ENCODE results near the gene STX1A.

STX1A gene

DNA sequence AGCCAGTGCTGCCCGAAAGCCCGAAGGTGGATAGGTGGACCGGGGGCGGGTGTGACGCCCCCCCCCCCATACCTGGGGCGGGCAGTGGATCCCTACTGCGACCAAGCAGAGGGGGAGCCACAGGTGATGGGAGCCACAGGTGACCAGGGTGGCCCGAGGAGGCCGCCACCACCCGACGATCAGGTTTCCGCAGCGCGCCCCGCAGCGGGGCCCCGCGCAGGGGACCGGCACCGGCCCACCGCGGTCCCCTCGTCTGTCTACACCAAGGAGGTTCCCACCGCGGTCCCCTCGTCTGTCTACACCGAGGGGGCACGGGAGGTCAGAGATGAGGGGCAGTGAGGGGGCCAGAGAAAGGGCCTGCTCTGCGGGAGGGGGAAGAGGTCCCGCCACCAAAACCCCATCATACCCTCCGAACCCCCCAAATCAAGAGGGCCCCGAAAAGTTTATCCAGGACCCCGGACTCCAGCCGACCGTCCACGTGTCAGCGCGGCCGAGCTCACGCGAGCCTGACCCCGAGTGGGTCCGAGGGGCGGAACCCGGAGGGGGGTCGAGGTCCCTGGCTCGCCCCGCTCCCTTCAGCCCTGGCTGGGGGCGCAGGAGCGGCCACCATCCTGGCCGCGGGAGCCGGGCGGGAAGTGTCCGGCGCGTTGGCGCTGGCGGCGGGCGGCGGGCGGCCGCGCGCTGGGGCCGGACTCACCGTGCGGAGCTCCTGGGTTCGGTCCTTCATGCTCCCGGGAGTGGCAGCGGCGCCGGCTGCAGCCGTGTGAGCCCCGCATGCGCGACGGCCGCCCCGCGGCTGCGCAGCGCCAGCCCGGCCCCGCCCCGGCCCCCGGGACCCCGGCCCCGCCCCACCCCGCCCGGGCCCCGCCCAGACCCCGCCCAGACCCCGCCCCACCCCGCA lies at the start of gene STX1A:
Gene STX1A, minus strand, starts transcription at position 765 of the 901 bp plus-strand sequence. Its CDS starts 38 bp downstream, at position 727.
- DNase-seq (ENCODE audit: low spot score) = peak; percentile 93

DNA sequence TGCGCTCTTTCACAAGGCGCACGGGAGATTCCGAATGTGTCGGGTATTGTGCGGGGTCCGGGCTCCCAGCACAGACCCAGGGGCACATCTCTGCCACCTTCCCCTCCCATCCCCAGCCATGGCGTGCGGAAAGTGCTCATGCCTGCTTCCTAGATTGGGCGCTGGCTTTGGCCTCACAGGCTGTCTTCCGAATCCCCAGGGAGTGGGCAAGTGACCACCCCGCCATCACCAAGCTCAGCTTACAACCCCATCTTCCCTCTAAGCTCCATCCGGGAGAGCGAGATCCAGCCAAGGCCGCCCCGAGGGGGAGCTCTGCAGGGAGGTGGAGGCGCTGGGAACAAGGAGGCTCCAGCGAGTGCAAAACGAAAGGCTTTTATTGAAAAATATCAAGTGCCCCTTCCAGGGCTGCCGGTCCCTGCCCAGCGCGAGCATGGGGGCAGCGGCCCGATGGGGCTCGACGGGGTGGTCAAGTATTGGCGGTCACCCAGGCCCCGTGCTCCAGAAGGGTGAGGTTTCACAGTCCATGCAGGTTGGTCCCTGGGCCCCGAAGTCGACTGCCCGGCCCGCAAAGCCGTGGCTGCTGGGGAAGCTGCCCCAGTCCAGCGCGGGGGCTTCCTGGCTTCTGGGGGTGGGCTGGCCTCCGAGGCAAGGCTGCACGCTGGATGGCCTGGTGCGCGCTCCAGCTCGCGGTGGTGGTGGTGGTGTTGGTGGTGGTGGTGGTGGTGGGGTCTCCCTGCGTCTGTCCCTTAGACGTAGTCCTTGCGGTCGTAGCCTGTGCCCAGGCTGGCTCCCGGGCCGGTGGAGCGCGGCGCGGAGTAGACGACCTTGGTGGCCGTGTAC lies 49.4 kb upstream of the STX1A start:
- no peak for DNase-seq (ENCODE audit: low spot score)

DNA sequence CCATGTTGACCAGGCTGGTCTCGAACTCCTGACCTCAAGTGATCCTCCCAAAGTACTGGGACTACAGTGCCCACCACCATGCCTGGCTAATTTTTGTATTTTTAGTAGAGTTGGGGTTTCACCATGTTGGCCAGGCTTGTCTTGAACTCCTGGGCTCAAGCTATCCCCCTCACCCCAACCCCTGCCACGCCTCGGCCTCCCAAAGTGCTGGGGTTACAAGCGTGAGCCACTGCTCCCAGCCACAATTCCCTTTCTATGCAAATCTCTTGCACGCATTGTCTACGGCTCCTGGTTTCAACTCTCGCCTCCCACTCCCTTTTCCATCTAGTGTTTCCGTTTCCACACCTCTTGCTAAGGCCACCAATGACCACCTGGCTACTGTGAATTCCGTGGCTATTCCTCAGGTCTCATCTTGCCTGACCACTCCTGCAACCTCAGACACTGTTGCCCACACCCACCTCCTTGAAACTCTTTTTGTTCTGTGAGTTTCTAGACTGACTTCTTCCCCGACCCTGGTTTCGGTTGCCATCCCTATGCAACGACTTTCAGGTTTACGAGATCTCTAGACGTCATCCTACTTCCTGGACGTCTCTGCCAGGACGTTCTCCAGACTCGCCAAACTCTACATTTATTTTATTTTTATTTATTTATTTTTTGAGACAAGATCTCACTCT lies 47.2 kb upstream of the STX1A start:
- no peak for DNase-seq (ENCODE audit: low spot score)

DNA sequence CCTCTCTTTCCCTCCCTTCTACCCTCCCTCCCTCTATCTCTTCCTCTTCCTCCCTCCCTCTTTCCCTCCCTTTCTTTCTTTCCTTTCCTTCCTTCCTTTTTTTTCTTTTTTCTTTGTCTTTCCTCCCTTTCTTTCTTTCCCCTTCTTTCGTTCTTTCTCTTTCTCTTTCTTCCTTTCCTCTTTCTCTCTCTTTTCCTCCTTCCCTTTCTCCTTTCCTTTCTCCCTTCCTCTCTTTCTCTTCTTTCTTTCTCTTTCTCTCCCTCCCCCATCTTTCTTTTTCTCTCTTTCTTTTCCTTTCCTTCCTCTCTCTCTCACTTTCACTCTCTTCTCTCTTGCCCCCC lies 43.2 kb upstream of the STX1A start:
- no peak for DNase-seq (ENCODE audit: low spot score)

- DNase-seq (ENCODE audit: low spot score) = no peak
Measured at GRCh38 chr7:73761854-73762658, 42.6 kb upstream of the STX1A start.

DNA sequence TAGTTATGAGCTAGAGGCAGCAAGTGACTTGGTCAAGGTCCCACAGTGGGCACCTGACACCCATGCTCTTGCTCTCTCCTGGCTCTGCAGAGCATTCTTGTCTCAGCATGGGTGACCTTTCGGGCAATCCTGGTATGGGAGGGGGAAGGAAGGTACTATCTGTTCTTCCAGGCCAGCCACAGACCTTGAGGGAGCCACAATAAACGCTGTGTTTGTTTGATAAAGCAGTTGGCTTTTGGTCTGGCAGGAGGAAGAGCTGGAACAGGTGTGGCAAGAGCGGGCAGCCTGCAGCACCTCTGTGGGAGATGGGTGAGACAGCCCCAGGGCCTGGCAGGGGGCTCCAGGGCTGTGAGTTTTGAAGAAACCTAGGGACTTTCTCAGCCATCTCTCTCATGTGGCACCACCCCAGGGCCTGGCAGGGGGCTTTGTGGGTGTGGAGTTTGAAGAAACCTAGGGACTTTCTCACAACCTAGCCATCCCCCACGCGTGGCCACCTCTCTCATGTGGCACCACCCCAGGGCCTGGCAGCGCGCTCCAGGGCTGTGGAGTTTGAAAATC lies 39.2 kb upstream of the STX1A start:
- DNase-seq (ENCODE audit: low spot score) = no peak

DNA sequence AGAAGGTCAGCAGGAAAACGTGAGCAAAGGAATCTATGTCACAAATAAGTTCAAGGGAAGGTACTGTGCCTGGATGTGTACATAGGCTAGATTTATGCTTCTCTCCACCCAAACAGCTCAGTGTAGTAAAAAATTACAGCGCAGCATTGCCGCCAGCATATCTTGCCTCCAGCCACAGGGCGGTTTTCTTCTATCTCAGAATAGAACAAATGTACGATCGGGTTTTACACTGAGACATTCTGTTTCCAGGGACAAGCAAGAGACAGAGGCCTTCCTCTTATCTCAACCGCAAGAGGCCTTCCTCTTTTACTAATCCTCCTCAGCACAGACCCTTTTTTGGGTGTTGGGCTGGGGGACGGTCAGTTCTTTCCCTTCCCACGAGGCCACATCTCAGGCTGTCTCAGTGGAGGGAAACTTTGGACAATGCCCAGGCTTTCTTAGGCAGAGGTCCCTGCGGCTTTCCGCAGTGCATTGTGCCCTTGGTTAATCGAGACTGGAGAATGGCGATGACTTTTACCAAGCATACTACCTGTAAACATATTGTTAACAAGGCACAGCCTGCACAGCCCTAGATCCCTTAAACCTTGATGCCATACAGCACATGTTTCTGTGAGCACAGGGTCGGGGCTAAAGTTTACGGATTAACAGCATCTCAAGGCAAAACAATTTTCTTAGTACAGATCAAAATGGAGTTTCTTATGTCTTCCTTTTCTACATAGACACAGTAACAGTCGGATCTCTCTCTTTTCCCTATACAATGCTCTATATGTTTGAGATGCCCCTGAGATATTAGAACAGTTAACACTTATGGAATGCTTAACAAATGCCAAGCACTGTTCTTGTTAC lies 30.7 kb upstream of the STX1A start:
- no peak for DNase-seq (ENCODE audit: low spot score)

- no peak for DNase-seq (ENCODE audit: low spot score)
Measured at GRCh38 chr7:73746378-73746777, 26.9 kb upstream of the STX1A start.

DNA sequence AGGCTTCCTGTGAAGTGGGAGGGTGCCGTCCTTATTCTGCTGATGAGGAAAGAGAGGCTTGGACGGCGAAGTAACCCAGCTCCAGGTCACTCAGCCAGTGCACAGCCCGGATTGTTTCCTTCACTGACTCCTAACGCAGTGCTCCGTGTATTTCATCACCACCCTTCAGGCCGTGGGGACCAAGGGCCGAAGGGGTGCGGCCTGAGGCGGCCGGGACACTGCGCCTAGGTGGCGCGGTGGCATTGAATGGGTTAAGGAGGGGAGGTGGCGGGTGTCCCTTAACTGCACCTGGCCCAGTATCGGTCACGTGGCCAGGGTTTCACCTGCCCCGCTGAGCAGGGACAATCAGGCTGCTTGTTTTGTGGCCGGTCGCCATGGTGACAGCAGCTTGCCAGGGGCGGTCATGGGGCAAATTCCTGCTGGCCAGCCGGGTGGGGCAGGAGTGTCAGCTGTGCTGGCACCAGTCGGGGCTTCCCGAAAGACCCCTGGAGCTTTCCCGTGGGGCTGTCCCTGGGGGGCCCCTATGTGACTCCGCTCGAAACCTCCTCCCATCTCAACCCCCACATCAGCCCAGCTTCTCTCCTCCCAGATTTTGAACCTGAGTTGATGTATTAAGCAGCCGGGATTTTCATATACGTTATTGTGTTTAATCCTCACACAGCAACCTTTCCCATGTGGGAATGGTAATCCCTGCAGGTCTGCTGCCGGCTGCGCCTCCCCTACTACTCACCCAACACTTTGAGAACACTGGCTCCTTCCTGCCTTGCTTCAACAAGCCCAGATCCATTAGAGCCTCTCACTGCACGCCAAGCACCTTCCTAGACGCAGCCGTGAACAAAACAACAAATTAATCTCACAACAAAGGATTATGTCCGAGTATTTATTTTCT lies 23.5 kb upstream of the STX1A start:
- DNase-seq (ENCODE audit: low spot score) = no peak

DNA sequence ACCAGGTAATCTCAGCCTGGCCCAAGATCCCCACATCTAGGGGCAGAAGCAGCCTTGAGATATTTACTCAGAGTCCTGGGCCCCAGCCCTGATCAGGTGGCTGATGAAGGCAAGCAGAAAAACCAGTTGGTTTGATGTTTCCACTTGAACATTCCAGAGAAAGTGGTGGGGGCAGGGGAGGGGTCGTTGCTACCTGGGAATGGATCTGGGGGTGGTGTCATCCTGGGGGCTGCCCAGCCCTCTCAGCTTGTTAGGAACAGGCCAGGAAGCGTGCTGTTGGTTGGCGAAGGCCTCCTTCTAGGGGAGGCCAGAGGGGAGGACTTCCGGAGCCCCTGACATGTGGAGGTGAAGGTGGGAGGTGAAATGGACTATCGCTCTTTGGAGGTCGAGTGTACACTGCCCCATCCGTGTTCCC lies 22.9 kb upstream of the STX1A start:
- no peak for DNase-seq (ENCODE audit: low spot score)

- no peak for DNase-seq (ENCODE audit: low spot score)
Measured at GRCh38 chr7:73741600-73741999, 22.1 kb upstream of the STX1A start.

- DNase-seq (ENCODE audit: low spot score) = no peak
Measured at GRCh38 chr7:73740771-73741170, 21.3 kb upstream of the STX1A start.

GRCh38 chr7:73740212-73740611 lies 20.7 kb upstream of the STX1A start:
- DNase-seq (ENCODE audit: low spot score) = no peak

GRCh38 chr7:73739387-73739767 lies 19.9 kb upstream of the STX1A start:
- DNase-seq (ENCODE audit: low spot score) = no peak

GRCh38 chr7:73738612-73739386 lies 19.3 kb upstream of the STX1A start, which contains the start of gene ABHD11:
ABHD11 (minus strand) TSS chr7:73738802; CDS start chr7:73738770, 32 bp downstream.
- DNase-seq (ENCODE audit: low spot score) = peak; percentile 99

- DNase-seq (ENCODE audit: low spot score) = peak; percentile 84
Measured at GRCh38 chr7:73738220-73738611, 18.7 kb upstream of the STX1A start.

- no peak for DNase-seq (ENCODE audit: low spot score)
Measured at GRCh38 chr7:73737491-73738219, 18.2 kb upstream of the STX1A start.

GRCh38 chr7:73736885-73737284 lies 17.4 kb upstream of the STX1A start:
- no peak for DNase-seq (ENCODE audit: low spot score)

Measured in germinal center (tissue), 1 donor.